ENCODE results near the gene SPTB.
A peak's percentile ranks its signal among the peaks of the same experiment; 100 is the strongest.

Gene SPTB

DNA sequence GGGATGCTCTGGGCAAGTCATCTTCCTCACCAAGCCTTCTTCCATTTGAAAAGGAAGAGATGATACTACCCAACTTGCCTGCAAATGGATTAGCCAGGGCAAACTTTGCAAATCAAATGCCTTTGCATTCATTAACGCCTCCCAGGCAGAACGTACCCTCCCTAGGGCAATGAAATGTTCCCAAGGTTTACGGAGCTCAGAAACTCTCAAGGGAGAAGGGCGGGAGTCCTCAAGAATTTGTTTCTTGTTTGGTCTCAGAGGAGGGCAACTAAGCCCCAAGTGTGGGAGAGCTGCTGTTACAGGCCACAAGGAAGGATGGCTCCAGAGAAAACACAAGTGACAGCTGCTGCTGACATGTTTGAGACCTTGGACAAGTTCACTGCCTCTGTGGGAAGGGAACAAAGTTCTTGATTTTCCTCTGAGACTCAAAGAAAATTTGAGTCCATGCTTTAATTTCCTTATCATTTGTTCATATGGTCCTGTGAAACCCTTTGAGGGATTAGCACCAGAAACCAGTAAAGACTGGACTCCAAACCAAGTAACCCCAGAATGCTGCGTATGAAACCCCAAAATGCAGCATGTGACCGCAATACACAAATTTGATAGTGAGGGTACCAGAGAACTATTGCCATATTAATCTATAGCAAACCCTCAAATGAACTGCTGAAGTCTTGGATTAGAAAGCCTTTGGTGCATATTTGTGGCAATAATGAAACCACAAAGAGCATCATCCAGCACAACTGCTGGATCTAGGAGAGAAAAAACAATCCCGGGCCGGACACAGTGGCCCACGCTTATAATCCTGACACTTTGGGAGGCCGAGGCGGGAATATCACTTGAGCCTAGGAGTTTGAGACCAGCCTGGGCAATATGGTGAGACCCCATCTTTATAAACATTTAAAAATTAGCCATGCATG lies 22.9 kb downstream of the SPTB start:
- Histone ChIP-seq H3K79me2 (ENCODE audit: insufficient read depth, low read length) (no peaks in the 10 kb centered on the region), H3K36me3 (ENCODE audit: low read length) (no peaks in the 10 kb centered on the region), H3K9me3 (ENCODE audit: insufficient read depth, low read length) (no peaks in the 10 kb centered on the region), H4K20me1 (ENCODE audit: low read depth, low read length) (no peaks in the 10 kb centered on the region), H3K4me3 (ENCODE audit: insufficient read depth, low read length, poor library complexity, severe bottlenecking) (no peak overlapping the region), H3K9me2 (replicated peaks; ENCODE audit: insufficient read depth, low read length) (no peaks in the 10 kb centered on the region), H3F3A (ENCODE audit: insufficient read depth) (no peaks in the 10 kb centered on the region), H3K27ac (ENCODE audit: low read depth, low read length) (no peak overlapping the region), H3K9ac (ENCODE audit: low read length) (no peak overlapping the region), H3K4me2 (ENCODE audit: low read depth, low read length, poor library complexity, severe bottlenecking) (no peak overlapping the region), H3K27me3 (ENCODE audit: low read length) (no peaks in the 10 kb centered on the region), H2AFZ (ENCODE audit: low read depth, low read length, severe bottlenecking) (no peak overlapping the region)
- TF ChIP-seq CTCF (IDR thresholded peaks at IDR 0.05; ENCODE audit: insufficient read depth, low read length, poor library complexity, severe bottlenecking) = no peak
- TF ChIP-seq EZH2phosphoT487 (conservative IDR thresholded peaks at IDR 0.05; ENCODE audit: low read length) = no peak

DNA sequence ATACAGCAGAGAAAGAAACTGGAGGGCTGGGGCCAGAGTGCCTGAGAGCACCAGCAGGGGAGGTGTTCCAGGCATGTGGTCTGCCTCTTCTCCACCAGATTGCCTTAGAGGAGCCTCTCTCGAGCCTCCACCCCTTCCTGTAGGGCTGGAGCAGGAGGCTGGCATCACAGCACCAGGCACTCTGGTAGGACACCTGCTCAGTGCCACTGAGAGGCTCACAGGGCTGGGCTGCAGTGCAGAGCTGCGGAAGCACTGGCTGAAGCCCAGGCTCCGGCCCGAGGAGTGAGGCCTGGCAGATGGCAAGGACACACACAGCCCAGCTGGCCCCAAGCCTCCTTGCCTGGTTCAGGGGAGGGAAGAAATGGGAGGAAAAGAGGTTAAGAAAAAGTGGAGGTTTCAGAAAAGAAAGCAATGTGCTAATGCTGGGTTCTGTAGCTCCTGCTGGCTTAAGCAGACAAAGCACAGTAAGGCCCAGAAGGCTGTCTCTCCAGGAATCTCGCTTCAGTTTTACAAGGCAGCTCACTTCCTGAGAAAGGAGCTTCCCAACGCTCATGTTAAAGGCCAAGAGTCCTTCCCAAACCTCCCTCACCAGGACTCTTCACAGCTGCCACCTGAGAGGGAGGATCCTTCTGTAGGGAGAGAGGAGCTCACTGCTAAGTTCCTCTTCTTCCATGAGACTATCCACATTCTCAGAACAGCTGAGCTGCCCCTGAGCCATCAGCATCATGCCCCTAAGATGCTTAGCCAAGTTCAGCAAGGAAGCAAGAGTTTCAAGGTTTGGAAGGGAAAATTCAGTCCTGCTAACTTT lies 23.8 kb downstream of the SPTB start:
- Histone ChIP-seq H2AFZ (ENCODE audit: low read depth, low read length, severe bottlenecking) (no peak overlapping the region), H3K9me2 (replicated peaks; ENCODE audit: insufficient read depth, low read length) (no peaks in the 10 kb centered on the region), H3F3A (ENCODE audit: insufficient read depth) (no peaks in the 10 kb centered on the region), H3K79me2 (ENCODE audit: insufficient read depth, low read length) (no peaks in the 10 kb centered on the region), H3K27ac (ENCODE audit: low read depth, low read length) (no peak overlapping the region), H3K4me2 (ENCODE audit: low read depth, low read length, poor library complexity, severe bottlenecking) (no peak overlapping the region), H3K9ac (ENCODE audit: low read length) (no peak overlapping the region), H3K9me3 (ENCODE audit: insufficient read depth, low read length) (no peaks in the 10 kb centered on the region), H3K4me3 (ENCODE audit: insufficient read depth, low read length, poor library complexity, severe bottlenecking) (no peak overlapping the region), H4K20me1 (ENCODE audit: low read depth, low read length) (no peaks in the 10 kb centered on the region), H3K36me3 (ENCODE audit: low read length) (no peaks in the 10 kb centered on the region), H3K27me3 (ENCODE audit: low read length) (no peaks in the 10 kb centered on the region)
- TF ChIP-seq CTCF (IDR thresholded peaks at IDR 0.05; ENCODE audit: insufficient read depth, low read length, poor library complexity, severe bottlenecking) (no peak), EZH2phosphoT487 (conservative IDR thresholded peaks at IDR 0.05; ENCODE audit: low read length) (no peak)

GRCh38 chr14:64850369-64851137 lies 29.2 kb downstream of the SPTB start:
- Histone ChIP-seq H3K4me2 (ENCODE audit: low read depth, low read length, poor library complexity, severe bottlenecking) (peak overlapping the region; percentile 55), H3K4me3 (ENCODE audit: insufficient read depth, low read length, poor library complexity, severe bottlenecking) (no peak overlapping the region), H3K9ac (ENCODE audit: low read length) (no peak overlapping the region)

More at GRCh38 chr14:64850369-64851137, 29.2 kb downstream of the SPTB start:
- Histone ChIP-seq H4K20me1 (ENCODE audit: low read depth, low read length) (no peaks in the 10 kb centered on the region), H2AFZ (ENCODE audit: low read depth, low read length, severe bottlenecking) (no peak overlapping the region), H3K27me3 (ENCODE audit: low read length) (no peaks in the 10 kb centered on the region), H3K36me3 (ENCODE audit: low read length) (no peaks in the 10 kb centered on the region), H3K79me2 (ENCODE audit: insufficient read depth, low read length) (no peaks in the 10 kb centered on the region), H3K27ac (ENCODE audit: low read depth, low read length) (no peak overlapping the region), H3K9me2 (replicated peaks; ENCODE audit: insufficient read depth, low read length) (no peaks in the 10 kb centered on the region), H3K9me3 (ENCODE audit: insufficient read depth, low read length) (no peaks in the 10 kb centered on the region), H3F3A (ENCODE audit: insufficient read depth) (no peaks in the 10 kb centered on the region)
- TF ChIP-seq EZH2phosphoT487 (conservative IDR thresholded peaks at IDR 0.05; ENCODE audit: low read length) (no peak), CTCF (IDR thresholded peaks at IDR 0.05; ENCODE audit: insufficient read depth, low read length, poor library complexity, severe bottlenecking) (no peak)

All from SU-DHL-6 (cell line).